Measurements from ENCODE around the gene CLN5.
"Not testable (repeated sequence)": the region's sequence is repeated elsewhere in the genome, so short reads cannot be mapped to it uniquely, and the experiment has no call there.

DNA sequence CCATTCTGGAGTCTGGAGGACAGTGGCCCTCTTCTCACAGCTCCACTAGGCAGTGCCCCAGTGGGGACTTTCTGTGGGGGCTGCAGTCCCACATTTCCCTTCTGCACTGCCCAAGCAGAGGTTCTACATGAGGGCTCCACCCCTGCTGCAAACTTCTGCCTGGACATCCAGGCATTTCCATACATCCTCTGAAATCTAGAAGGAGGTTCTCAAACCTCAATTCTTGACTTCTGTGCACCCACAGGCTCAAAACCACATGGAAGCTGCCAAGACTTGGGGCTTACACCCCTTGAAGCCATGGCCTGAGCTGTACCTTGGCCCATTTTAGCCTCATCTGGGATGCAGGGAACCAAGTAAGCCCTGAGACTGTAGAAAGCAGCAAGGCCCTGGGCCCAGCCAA, 32.1 kb upstream of the CLN5 start:
- TF ChIP-seq, protein P1, sequence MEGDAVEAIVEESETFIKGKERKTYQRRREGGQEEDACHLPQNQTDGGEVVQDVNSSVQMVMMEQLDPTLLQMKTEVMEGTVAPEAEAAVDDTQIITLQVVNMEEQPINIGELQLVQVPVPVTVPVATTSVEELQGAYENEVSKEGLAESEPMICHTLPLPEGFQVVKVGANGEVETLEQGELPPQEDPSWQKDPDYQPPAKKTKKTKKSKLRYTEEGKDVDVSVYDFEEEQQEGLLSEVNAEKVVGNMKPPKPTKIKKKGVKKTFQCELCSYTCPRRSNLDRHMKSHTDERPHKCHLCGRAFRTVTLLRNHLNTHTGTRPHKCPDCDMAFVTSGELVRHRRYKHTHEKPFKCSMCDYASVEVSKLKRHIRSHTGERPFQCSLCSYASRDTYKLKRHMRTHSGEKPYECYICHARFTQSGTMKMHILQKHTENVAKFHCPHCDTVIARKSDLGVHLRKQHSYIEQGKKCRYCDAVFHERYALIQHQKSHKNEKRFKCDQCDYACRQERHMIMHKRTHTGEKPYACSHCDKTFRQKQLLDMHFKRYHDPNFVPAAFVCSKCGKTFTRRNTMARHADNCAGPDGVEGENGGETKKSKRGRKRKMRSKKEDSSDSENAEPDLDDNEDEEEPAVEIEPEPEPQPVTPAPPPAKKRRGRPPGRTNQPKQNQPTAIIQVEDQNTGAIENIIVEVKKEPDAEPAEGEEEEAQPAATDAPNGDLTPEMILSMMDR (IDR thresholded peaks at IDR 0.05 in 4 of 5, conservative IDR thresholded peaks at IDR 0.05 in 1 of 5), result not testable (repeated sequence)
- not testable (repeated sequence) for TF ChIP-seq POLR2A (IDR thresholded peaks at IDR 0.05)
